NB4 (cell line): ENCODE results near the gene PGP.

ENCODE experiments used
- DNase-seq: peaks from one replicate; pipeline ENCODE4 v3.0.0; 2010; ENCODE audit warnings: low read depth
- H3K4me3 ChIP-seq: one replicate; pipeline ENCODE4 v1.5.1; 2011; ENCODE audit warnings: mild to moderate bottlenecking, low read depth, low read length, moderate library complexity
- CTCF ChIP-seq: IDR thresholded peaks from one replicate; pipeline ENCODE4 v1.5.1; 2012; ENCODE audit warnings: low read depth, low read length
- MAX ChIP-seq: IDR thresholded peaks from 2 replicates; pipeline ENCODE4 v1.6.1; 2011; ENCODE audit warnings: low read depth, low read length
- MYC ChIP-seq: IDR thresholded peaks from 2 replicates; pipeline ENCODE4 v1.6.1; 2011; ENCODE audit warnings: low read depth, low read length
- POLR2A ChIP-seq: IDR thresholded peaks from 2 replicates; pipeline ENCODE4 v1.6.1; 2011; ENCODE audit warnings: mild to moderate bottlenecking; ENCODE audit not compliant: insufficient read length; ENCODE audit errors: extremely low read depth

Gene PGP

GRCh38 chr16:2251296-2252111 is 36.9 kb upstream of the PGP start, which contains the start of gene ECI1:
Gene ECI1 (minus strand): TSS chr16:2251587. CDS start chr16:2251566, 21 bp downstream.
- peak within 1 kb of the TSS; percentile 76 for H3K4me3 ChIP-seq
- TF ChIP-seq POLR2A (peak; percentile 77), MAX (peak; percentile 73), MYC (peak; percentile 71), CTCF (peak; percentile 29)

DNA sequence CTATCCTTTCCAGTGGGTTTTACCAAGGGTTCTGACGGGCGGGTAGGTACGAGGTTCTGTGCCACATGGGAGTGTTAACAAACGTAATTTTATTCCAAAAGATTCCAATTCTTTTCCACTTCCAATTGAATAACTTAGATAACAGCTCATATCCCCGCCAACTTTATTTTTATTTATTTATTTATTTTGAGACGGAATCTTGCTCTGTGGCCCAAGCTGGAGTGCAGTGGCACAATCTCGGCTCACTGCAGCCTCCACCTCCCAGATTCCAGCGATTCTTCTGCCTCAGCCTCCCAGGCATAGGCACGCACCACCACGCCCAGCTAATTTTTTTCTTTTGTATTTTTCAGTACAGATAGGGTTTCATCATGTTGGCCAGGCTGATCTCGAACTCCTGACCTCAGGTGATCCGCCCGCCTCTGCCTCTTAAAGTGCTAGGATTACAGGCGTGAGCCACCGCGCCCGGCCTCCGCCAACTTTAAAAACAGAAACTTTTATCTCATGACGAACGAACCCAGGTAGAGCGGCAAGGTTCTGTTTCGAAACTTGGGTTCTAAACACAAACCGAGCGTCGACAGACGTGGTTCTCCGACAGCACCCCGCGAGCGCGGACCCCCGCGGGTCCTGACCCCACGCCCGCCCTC is 36.1 kb upstream of the PGP start:
- peak overlapping the region; percentile 76 for H3K4me3 ChIP-seq
- no peak for DNase-seq
- no peak for TF ChIP-seq MAX
- no peak for TF ChIP-seq CTCF
- no peak for TF ChIP-seq POLR2A
- no peak for TF ChIP-seq MYC

More at GRCh38 chr16:2251296-2252111, 36.9 kb upstream of the PGP start, which contains the start of gene ECI1:
- peak; percentile 96 for DNase-seq

DNA sequence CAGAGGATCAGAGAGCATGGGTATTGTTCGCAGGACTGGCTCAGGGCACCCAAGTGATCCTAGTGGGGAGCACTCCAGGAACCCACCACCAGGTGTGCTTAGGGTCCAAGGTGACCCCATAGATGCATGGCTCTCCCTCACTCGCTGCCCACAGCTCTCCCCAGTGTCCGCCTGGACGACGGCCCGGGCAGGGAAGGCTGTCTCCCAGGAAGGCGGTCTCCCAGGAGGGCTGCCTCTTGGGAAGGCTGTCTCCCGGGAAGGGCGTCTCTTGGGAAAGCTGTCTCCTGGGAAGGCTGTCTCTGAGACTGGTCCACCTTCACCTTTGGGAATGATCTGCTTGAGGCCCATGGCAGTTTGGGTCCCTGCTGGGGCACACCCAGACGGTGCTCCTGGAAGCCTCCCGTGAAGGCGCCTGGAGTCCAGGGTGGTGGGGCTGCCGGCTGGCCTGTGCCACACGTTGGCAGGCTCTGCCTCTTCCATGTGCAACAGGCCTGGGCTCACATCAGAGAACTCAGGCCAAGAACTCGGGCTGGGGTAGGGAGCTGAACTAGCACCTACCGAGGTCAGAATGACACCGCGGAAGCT is 31.8 kb upstream of the PGP start:
- DNase-seq = no peak
- TF ChIP-seq MAX (no peak), CTCF (no peak)
- no peak overlapping the region for H3K4me3 ChIP-seq

DNA sequence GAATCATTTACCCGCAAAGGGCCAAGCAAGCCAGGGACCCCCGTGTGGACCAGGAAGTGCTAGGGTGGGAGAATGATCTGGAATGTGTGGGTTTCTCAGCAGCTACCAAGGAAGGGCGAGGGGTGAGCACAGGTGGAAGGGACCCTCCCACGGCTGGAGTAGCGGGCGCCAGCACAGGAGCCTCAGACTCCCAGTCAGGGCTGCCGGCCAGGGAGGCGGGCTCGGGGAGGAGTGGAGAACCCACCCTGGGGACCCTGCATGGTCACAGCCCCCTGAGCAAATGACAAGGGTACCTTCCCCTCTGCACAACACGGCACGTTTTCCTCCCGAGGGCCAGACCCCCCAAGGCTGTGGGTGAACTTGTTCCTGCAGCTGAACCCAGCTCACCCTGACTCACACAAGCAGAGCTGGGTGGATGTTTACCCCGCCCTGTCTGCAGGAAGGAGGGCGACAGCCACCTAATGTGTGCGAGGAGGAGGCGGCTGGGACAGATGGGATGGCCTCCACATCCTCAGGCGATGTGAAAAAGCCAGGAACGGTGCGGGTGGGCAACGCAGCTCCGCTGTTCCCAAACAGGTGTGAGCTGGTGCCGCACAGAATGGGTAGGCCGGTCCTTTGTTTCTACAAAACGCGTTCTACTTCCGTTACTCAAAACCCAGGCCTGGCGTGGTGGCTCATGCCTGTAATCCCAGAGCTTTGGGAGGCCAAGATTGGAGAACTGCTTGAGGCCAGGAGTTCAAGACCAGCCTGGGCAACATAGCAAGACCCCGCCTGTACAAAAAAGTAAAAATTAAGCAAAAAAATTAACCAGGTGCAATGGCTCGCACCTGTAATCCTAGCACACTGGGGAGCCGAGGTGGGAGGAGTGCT is 30.5 kb upstream of the PGP start:
- no peak overlapping the region for H3K4me3 ChIP-seq
- DNase-seq = no peak
- no peak for TF ChIP-seq MYC
- TF ChIP-seq MAX = no peak

- H3K4me3 ChIP-seq = no peak overlapping the region
- DNase-seq = no peak
- no peak for TF ChIP-seq CTCF
- no peak for TF ChIP-seq POLR2A
- no peak for TF ChIP-seq MYC
- no peak for TF ChIP-seq MAX
Observed at GRCh38 chr16:2244301-2244700, 29.7 kb upstream of the PGP start.
